DMS114 treated with DMSO at 0.1 percent for 48 hours (cell line): ENCODE results near the gene HSD3B2.
"Not testable (repeated sequence)": the region's sequence is repeated elsewhere in the genome, so short reads cannot be mapped to it uniquely, and the experiment has no call there.

Experiments used
- DNase-seq: peaks from one replicate; lab custom pipeline; 2025; ENCODE audit not compliant: unreplicated experiment; lab: John Stamatoyannopoulos, UW

HSD3B2 gene

GRCh38 chr1:119414950-119415349 is at the start of gene HSD3B2:
HSD3B2 (plus strand) TSS chr1:119415150; CDS start chr1:119415420, 270 bp downstream.
- DNase-seq: no peak

GRCh38 chr1:119366424-119366823 is 48.5 kb upstream of the HSD3B2 start:
- no peak for DNase-seq

GRCh38 chr1:119367432-119368124 is 47.4 kb upstream of the HSD3B2 start:
- peak; percentile 34 for DNase-seq

GRCh38 chr1:119368554-119368953 is 46.4 kb upstream of the HSD3B2 start, which contains the start of gene HAO2:
HAO2 (plus strand) TSS chr1:119368785; CDS start chr1:119381086, 12,301 bp downstream.
- no peak for DNase-seq

- DNase-seq: no peak
Measured at GRCh38 chr1:119370748-119371147, 44.2 kb upstream of the HSD3B2 start.

GRCh38 chr1:119371815-119372214 is 43.1 kb upstream of the HSD3B2 start:
- no peak for DNase-seq

- DNase-seq: peak; percentile 60
Measured at GRCh38 chr1:119372503-119373086, 42.4 kb upstream of the HSD3B2 start.

GRCh38 chr1:119373465-119373864 is 41.5 kb upstream of the HSD3B2 start:
- no peak for DNase-seq

GRCh38 chr1:119374208-119374874 is 40.6 kb upstream of the HSD3B2 start:
- DNase-seq: no peak

GRCh38 chr1:119375366-119375765 is 39.6 kb upstream of the HSD3B2 start:
- DNase-seq: no peak

- DNase-seq: no peak
Measured at GRCh38 chr1:119376594-119376993, 38.4 kb upstream of the HSD3B2 start.

GRCh38 chr1:119377594-119377993 is 37.4 kb upstream of the HSD3B2 start:
- not testable (repeated sequence) for DNase-seq

GRCh38 chr1:119379117-119379516 is 35.8 kb upstream of the HSD3B2 start:
- DNase-seq: no peak

- no peak for DNase-seq
Measured at GRCh38 chr1:119380304-119380703, 34.6 kb upstream of the HSD3B2 start.

GRCh38 chr1:119380983-119381662 is 33.8 kb upstream of the HSD3B2 start:
- no peak for DNase-seq

GRCh38 chr1:119384591-119384990 is 30.4 kb upstream of the HSD3B2 start:
- DNase-seq: no peak

- no peak for DNase-seq
Measured at GRCh38 chr1:119385650-119386049, 29.3 kb upstream of the HSD3B2 start.

GRCh38 chr1:119387858-119388257 is 27.1 kb upstream of the HSD3B2 start:
- no peak for DNase-seq

- no peak for DNase-seq
Measured at GRCh38 chr1:119388450-119388849, 26.5 kb upstream of the HSD3B2 start.

- no peak for DNase-seq
Measured at GRCh38 chr1:119390526-119390925, 24.4 kb upstream of the HSD3B2 start.

- no peak for DNase-seq
Measured at GRCh38 chr1:119391749-119392148, 23.2 kb upstream of the HSD3B2 start.

- no peak for DNase-seq
Measured at GRCh38 chr1:119394085-119394484, 20.9 kb upstream of the HSD3B2 start.
